Liver (tissue), 3 donors: Measurements from ENCODE around the gene APPL1.

Experiments used
- JUND ChIP-seq, 2 donors: IDR thresholded peaks; 2 replicates each; pipeline ENCODE4 v1.6.1; 2016; ENCODE audit warnings: antibody characterized with exemption in 2 of 2
- RAD21 ChIP-seq, 2 donors: IDR thresholded peaks; 2 replicates each; pipeline ENCODE4 v1.6.1; 2016; ENCODE audit warnings: antibody characterized with exemption in 2 of 2, mild to moderate bottlenecking in 2 of 2
- SP1 ChIP-seq: IDR thresholded peaks from 2 replicates; pipeline ENCODE4 v1.6.1; 2018; ENCODE audit warnings: antibody characterized with exemption, mild to moderate bottlenecking
- TAF1 ChIP-seq: conservative IDR thresholded peaks from 2 replicates; pipeline ENCODE4 v1.6.1; 2016; ENCODE audit warnings: antibody characterized with exemption, mild to moderate bottlenecking
- YY1 ChIP-seq: IDR thresholded peaks from 2 replicates; pipeline ENCODE4 v1.6.1; 2016; ENCODE audit warnings: antibody characterized with exemption, mild to moderate bottlenecking
- TF ChIP-seq, protein P1 (sequence below): fragments of 150-350 bp; IDR thresholded peaks from 2 replicates; pipeline ENCODE4 v1.5.1; 2017; ENCODE audit warnings: improper control_type of control experiment, low read depth, low read length; ENCODE audit not compliant: missing input control
- TF ChIP-seq, protein P2 (sequence below): IDR thresholded peaks from 2 replicates; pipeline ENCODE4 v1.6.1; 2016; ENCODE audit warnings: antibody characterized with exemption, mild to moderate bottlenecking
- TF ChIP-seq, protein P3 (sequence below): IDR thresholded peaks from 2 replicates; pipeline ENCODE4 v1.6.1; 2016; ENCODE audit warnings: antibody characterized with exemption
- TF ChIP-seq, protein P4 (sequence below): IDR thresholded peaks from 2 replicates; pipeline ENCODE4 v1.6.1; 2016; ENCODE audit warnings: antibody characterized with exemption
- donor health status: healthy.
- donor health status: healthy.

DNA sequence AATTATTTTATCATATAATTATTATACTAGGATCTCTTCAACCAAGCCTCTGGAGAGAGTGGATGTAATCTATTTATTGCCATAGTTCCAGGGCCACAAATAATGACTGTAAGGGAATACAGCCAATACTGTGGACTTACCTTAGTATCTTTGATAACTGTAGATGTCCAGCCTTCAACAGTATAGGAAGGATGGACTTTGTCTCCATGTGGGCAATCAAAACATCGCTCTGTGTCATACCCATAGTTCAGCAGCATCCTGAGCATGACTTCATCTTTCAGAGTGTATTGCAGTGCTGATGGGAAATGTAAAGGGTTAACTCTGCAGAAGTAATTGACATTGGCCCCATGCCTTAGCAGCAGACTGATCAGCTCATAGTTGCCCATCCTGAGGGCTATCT lies 50.7 kb downstream of the APPL1 start:
- TF ChIP-seq JUND (IDR thresholded peaks at IDR 0.05): no peak
- no peak for TF ChIP-seq YY1
- no peak for TF ChIP-seq RAD21 (IDR thresholded peaks at IDR 0.05)
- TF ChIP-seq, protein P1, sequence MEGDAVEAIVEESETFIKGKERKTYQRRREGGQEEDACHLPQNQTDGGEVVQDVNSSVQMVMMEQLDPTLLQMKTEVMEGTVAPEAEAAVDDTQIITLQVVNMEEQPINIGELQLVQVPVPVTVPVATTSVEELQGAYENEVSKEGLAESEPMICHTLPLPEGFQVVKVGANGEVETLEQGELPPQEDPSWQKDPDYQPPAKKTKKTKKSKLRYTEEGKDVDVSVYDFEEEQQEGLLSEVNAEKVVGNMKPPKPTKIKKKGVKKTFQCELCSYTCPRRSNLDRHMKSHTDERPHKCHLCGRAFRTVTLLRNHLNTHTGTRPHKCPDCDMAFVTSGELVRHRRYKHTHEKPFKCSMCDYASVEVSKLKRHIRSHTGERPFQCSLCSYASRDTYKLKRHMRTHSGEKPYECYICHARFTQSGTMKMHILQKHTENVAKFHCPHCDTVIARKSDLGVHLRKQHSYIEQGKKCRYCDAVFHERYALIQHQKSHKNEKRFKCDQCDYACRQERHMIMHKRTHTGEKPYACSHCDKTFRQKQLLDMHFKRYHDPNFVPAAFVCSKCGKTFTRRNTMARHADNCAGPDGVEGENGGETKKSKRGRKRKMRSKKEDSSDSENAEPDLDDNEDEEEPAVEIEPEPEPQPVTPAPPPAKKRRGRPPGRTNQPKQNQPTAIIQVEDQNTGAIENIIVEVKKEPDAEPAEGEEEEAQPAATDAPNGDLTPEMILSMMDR: no peak
- TF ChIP-seq TAF1: no peak
- TF ChIP-seq, protein P2, sequence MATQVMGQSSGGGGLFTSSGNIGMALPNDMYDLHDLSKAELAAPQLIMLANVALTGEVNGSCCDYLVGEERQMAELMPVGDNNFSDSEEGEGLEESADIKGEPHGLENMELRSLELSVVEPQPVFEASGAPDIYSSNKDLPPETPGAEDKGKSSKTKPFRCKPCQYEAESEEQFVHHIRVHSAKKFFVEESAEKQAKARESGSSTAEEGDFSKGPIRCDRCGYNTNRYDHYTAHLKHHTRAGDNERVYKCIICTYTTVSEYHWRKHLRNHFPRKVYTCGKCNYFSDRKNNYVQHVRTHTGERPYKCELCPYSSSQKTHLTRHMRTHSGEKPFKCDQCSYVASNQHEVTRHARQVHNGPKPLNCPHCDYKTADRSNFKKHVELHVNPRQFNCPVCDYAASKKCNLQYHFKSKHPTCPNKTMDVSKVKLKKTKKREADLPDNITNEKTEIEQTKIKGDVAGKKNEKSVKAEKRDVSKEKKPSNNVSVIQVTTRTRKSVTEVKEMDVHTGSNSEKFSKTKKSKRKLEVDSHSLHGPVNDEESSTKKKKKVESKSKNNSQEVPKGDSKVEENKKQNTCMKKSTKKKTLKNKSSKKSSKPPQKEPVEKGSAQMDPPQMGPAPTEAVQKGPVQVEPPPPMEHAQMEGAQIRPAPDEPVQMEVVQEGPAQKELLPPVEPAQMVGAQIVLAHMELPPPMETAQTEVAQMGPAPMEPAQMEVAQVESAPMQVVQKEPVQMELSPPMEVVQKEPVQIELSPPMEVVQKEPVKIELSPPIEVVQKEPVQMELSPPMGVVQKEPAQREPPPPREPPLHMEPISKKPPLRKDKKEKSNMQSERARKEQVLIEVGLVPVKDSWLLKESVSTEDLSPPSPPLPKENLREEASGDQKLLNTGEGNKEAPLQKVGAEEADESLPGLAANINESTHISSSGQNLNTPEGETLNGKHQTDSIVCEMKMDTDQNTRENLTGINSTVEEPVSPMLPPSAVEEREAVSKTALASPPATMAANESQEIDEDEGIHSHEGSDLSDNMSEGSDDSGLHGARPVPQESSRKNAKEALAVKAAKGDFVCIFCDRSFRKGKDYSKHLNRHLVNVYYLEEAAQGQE: no peak
- TF ChIP-seq SP1: no peak
- TF ChIP-seq, protein P3, sequence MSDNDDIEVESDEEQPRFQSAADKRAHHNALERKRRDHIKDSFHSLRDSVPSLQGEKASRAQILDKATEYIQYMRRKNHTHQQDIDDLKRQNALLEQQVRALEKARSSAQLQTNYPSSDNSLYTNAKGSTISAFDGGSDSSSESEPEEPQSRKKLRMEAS: no peak
- TF ChIP-seq, protein P4, sequence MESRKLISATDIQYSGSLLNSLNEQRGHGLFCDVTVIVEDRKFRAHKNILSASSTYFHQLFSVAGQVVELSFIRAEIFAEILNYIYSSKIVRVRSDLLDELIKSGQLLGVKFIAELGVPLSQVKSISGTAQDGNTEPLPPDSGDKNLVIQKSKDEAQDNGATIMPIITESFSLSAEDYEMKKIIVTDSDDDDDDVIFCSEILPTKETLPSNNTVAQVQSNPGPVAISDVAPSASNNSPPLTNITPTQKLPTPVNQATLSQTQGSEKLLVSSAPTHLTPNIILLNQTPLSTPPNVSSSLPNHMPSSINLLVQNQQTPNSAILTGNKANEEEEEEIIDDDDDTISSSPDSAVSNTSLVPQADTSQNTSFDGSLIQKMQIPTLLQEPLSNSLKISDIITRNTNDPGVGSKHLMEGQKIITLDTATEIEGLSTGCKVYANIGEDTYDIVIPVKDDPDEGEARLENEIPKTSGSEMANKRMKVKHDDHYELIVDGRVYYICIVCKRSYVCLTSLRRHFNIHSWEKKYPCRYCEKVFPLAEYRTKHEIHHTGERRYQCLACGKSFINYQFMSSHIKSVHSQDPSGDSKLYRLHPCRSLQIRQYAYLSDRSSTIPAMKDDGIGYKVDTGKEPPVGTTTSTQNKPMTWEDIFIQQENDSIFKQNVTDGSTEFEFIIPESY: no peak
